ENCODE measurements around the gene KHDRBS1. TPM values are rescaled to one million over a fixed set of nuclear protein-coding genes. Genes with fewer than 3 reads are reported as not detected.

The KHDRBS1 gene
- total RNA-seq: 34.3 and 39.8 TPM in 2 replicates

GRCh38 chr1:32013386-32014198, at the start of gene KHDRBS1:
TSS of gene KHDRBS1 (plus strand) at chr1:32013868. CDS start at chr1:32013996, 128 bp downstream.

GRCh38 chr1:32072622-32073298, 59.1 kb downstream of the KHDRBS1 start, which contains the start of gene TMEM39B:
TSS of gene TMEM39B (plus strand) at chr1:32072939. CDS start at chr1:32073048, 109 bp downstream.

Other genes with a start within 250 kb of the KHDRBS1 start
- 5.0 and 7.0 TPM in 2 replicates for gene ADGRB2, start 249.5 kb upstream of the KHDRBS1 start, total RNA-seq
- 14.2 and 20.0 TPM in 2 replicates for gene SPOCD1, start 197.8 kb upstream of the KHDRBS1 start, total RNA-seq
- gene PTP4A2, start 75.5 kb upstream of the KHDRBS1 start, total RNA-seq: 418 and 546 TPM in 2 replicates
- 3.6 and 4.6 TPM in 2 replicates for gene TMEM39B, start 59.1 kb downstream of the KHDRBS1 start, total RNA-seq
- gene KPNA6, start 94.2 kb downstream of the KHDRBS1 start, total RNA-seq: 22.6 and 29.7 TPM in 2 replicates
- 101 and 107 TPM in 2 replicates for gene TXLNA, start 165.8 kb downstream of the KHDRBS1 start, total RNA-seq
- 10.3 and 14.2 TPM in 2 replicates for gene CCDC28B, start 186.7 kb downstream of the KHDRBS1 start, total RNA-seq
- gene IQCC, start 191.8 kb downstream of the KHDRBS1 start, total RNA-seq: 1.0 and 1.3 TPM in 2 replicates
- gene DCDC2B, start 195.2 kb downstream of the KHDRBS1 start, total RNA-seq: under 0.01 TPM in 1 of 2 replicates, not detected in the other
- gene TMEM234, start 208.5 kb downstream of the KHDRBS1 start, total RNA-seq: 19.6 and 20.2 TPM in 2 replicates
- gene EIF3I, start 208.5 kb downstream of the KHDRBS1 start, total RNA-seq: 340 and 378 TPM in 2 replicates
- 0.28 and 0.83 TPM in 2 replicates for gene FAM167B, start 233.4 kb downstream of the KHDRBS1 start, total RNA-seq
- not detected in 2 replicates for gene LCK, start 237.4 kb downstream of the KHDRBS1 start, total RNA-seq

Measured in smooth muscle cell of bladder (primary cell).